PC-9 (cell line): ENCODE data around the gene GPR148.

Source experiments
- EZH2 ChIP-seq: fragments of 200-600 bp; sonication (generic); IDR thresholded peaks from 2 replicates; pipeline ENCODE4 v1.8.0; 2017; ENCODE audit warnings: antibody characterized with exemption, low read depth
- TF ChIP-seq, protein P1 (sequence below): fragments of 200-600 bp; sonication (generic); conservative IDR thresholded peaks from 2 replicates; pipeline ENCODE4 v1.6.1; 2017; ENCODE audit warnings: mixed run types, antibody characterized with exemption, mild to moderate bottlenecking, moderate library complexity

DNA sequence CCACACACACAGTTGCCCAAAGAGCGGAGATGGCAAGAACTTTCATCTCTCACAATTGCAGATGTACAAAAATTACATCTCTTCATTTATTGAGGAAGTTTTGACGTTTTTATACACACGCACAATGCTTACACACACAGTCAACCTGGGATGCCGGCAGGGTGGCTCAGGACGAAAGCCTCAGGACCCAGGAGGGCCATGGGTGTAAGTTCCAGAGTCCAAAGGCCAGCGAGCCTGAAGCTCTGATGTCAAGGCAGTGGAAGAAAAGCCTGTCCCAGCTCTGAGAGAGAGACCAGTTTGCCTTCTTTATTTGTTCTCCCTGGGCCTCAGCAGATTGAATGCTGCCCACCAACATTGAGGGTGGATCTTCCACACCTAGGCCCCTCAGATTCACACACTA is 36.6 kb downstream of the GPR148 start:
- TF ChIP-seq, protein P1, sequence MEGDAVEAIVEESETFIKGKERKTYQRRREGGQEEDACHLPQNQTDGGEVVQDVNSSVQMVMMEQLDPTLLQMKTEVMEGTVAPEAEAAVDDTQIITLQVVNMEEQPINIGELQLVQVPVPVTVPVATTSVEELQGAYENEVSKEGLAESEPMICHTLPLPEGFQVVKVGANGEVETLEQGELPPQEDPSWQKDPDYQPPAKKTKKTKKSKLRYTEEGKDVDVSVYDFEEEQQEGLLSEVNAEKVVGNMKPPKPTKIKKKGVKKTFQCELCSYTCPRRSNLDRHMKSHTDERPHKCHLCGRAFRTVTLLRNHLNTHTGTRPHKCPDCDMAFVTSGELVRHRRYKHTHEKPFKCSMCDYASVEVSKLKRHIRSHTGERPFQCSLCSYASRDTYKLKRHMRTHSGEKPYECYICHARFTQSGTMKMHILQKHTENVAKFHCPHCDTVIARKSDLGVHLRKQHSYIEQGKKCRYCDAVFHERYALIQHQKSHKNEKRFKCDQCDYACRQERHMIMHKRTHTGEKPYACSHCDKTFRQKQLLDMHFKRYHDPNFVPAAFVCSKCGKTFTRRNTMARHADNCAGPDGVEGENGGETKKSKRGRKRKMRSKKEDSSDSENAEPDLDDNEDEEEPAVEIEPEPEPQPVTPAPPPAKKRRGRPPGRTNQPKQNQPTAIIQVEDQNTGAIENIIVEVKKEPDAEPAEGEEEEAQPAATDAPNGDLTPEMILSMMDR: no peak
- TF ChIP-seq EZH2: no peak
